Thymus (tissue), 11 donors: ENCODE results near the gene CELA2B. TPM values are rescaled to one million over a fixed set of nuclear protein-coding genes. Genes with fewer than 3 reads are reported as not detected.
"Not testable (repeated sequence)": the region's sequence is repeated elsewhere in the genome, so short reads cannot be mapped to it uniquely, and the experiment has no call there.

Source experiments
- DNase-seq, 9 donors: peaks; one replicate each; pipeline ENCODE4 v3.0.0-alpha.2; 2013; ENCODE audit warnings: low spot score in 9 of 9, low read depth in 6 of 9, missing footprints in 1 of 9
- H3K27ac ChIP-seq, 2 donors: one replicate each; pipeline ENCODE4 v1.5.1; 2013; ENCODE audit warnings: control low read depth in 1 of 2, low read depth in 1 of 2, low read length in 1 of 2, mild to moderate bottlenecking in 1 of 2, moderate library complexity in 1 of 2
- H3K27me3 ChIP-seq, 2 donors: one replicate each; pipeline ENCODE4 v1.5.1; 2013; ENCODE audit warnings: low read length in 1 of 2; ENCODE audit not compliant: control insufficient read depth in 2 of 2, insufficient read depth in 1 of 2
- H3K36me3 ChIP-seq, 2 donors: one replicate each; pipeline ENCODE4 v1.5.1; 2013; ENCODE audit warnings: low read length in 1 of 2, mild to moderate bottlenecking in 1 of 2, moderate library complexity in 1 of 2; ENCODE audit not compliant: control insufficient read depth in 2 of 2, insufficient read depth in 2 of 2
- H3K4me1 ChIP-seq, 2 donors: one replicate each; pipeline ENCODE4 v1.5.1; 2013; ENCODE audit warnings: low read length in 2 of 2; ENCODE audit not compliant: control insufficient read depth in 2 of 2, insufficient read depth in 2 of 2
- H3K4me3 ChIP-seq, 2 donors: one replicate each; pipeline ENCODE4 v1.5.1; 2013; ENCODE audit warnings: low read length in 2 of 2, control low read depth in 1 of 2, mild to moderate bottlenecking in 1 of 2
- H3K9me3 ChIP-seq, 2 donors: one replicate each; pipeline ENCODE4 v1.5.1; 2013; ENCODE audit warnings: low read length in 1 of 2, mild to moderate bottlenecking in 1 of 2; ENCODE audit not compliant: control insufficient read depth in 2 of 2, insufficient read depth in 1 of 2
- WGBS: extraction: QIAGEN DNeasy Blood & Tissue Kit; methylation state at CpG from one replicate; pipeline ENCODE4 v1.1.7; 2013; 5-methylcytosine and 5-hydroxymethylcytosine counted together
- polyA plus RNA-seq: library from polyadenylated mRNA; stranded (reverse); fragments of 200-250 nt; gene quantifications from one replicate; pipeline ENCODE4 v1.2.3, GENCODE V29; 2013
- total RNA-seq: library from RNA; stranded (reverse); fragments of 120-200 nt; gene quantifications from one replicate; pipeline ENCODE4 v1.2.4, GENCODE V29; 2013
- donor health status: healthy.

The CELA2B gene
- total and polyA plus RNA-seq, 2 donors, result 0.16 to 0.28 TPM

DNA sequence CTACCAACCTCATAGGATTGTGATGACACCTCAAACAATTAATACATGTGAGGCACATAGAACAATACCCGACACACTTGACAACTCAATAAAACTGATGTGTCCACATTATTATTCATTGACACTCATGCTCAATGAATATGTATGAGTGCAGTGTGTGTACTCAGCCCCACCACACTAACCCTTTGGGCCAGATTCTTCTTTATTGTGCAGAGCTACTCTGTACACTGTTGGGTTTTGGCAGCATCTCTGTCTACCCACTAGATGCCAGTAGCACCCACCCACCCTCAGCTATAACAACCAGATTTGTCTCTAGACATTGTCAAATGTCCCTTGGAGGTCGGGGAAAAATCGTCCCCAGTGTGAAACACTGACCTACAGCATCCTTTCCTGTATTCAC lies 38.0 kb downstream of the CELA2B start:
- no peaks in the 10 kb centered on the region for H3K4me1 ChIP-seq
- no peaks in the 10 kb centered on the region for H3K9me3 ChIP-seq
- no peak overlapping the region for H3K4me3 ChIP-seq
- 95% methylated on average over 3 of the region's 3 CpGs for WGBS
- H3K27ac ChIP-seq, result no peak overlapping the region
- no peaks in the 10 kb centered on the region for H3K27me3 ChIP-seq
- no peaks in the 10 kb centered on the region for H3K36me3 ChIP-seq
- no peak for DNase-seq

DNA sequence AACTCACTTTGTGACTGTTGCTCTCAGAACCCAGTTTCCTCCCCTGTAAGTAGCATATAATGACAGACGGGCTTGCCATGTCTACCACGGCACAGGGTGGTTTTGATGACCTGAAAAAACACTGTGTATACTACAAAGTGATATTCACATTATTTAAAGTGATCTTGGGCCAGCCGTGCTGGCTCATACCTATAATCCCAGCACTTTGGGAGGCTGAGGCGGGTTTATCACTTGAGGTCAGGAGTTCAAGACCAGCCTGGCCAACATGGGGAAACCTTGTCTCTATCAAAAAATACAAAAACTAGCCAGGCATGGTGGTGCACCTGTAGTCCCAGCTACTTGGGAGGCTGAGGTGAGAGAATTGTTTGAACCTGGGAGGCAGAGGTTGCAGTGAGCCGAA lies 38.7 kb downstream of the CELA2B start:
- not testable (repeated sequence) for H3K4me1 ChIP-seq, DNase-seq, H3K9me3 ChIP-seq, H3K27me3 ChIP-seq, H3K27ac ChIP-seq, H3K36me3 ChIP-seq, H3K4me3 ChIP-seq
- over 99% methylated on average over 5 of the region's 5 CpGs for WGBS

DNA sequence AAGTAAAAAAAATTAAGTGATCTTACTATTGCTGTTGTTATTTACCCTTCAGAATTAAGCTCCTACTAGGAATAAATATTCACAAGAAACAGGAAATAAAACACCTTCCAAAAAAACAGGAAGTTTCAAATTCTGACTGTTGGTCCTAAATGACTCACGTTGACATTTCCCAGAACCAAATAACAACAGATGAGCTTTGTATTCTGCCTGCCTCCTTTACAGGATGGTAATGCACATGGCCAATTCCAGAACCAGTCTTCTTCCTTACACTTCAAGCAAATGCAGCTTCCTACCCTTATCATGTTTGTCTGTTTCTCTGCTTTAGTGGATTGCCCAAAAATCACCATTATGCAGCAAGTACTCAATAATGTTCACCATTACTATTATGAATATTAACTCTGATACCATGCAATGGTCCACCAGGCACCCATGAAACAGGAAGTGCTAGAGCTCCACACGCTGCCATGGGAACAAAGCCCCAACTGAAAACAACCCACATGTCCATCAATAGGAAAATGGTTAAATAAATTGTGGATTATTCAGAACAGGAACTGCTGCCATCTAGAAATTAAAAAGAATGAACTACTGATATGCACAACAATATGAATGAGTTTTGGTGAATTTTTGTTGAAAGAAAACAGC lies 39.2 kb downstream of the CELA2B start:
- Histone ChIP-seq H3K36me3 (no peaks in the 10 kb centered on the region), H3K27me3 (no peaks in the 10 kb centered on the region), H3K9me3 (no peaks in the 10 kb centered on the region), H3K4me1 (no peaks in the 10 kb centered on the region), H3K4me3 (no peak overlapping the region), H3K27ac (no peak overlapping the region)
- peak in 1 of 9 donors; percentile 16 for DNase-seq
- WGBS, result 57% methylated on average over 2 of the region's 2 CpGs

DNA sequence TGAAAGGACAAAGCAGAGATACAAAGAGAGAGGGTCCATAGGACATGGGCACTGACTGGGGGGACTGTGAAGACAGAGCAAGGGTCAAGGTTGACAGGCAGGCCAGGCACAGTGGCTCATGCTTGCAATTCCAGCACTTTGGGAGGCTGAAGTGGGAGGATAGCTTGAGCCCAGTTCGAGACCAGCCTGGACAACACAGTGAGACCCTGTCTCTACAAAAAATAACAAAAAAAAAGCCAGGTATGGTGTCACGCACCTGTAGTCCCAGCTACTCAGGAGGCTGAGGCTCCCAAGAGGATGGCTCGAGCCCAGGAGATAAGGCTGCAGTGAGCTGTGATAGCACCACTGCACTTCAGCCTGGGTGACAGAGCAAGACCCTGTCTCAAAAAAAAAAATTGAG lies 43.7 kb downstream of the CELA2B start:
- Histone ChIP-seq H3K4me1 (peaks cover 0 to 10% of the 10 kb centered on the region in 2 donors), H3K9me3 (no peaks in the 10 kb centered on the region), H3K27ac (no peak overlapping the region), H3K27me3 (no peaks in the 10 kb centered on the region), H3K36me3 (no peaks in the 10 kb centered on the region), H3K4me3 (no peak overlapping the region)
- no peak for DNase-seq
- 96% methylated on average over 3 of the region's 3 CpGs for WGBS

DNA sequence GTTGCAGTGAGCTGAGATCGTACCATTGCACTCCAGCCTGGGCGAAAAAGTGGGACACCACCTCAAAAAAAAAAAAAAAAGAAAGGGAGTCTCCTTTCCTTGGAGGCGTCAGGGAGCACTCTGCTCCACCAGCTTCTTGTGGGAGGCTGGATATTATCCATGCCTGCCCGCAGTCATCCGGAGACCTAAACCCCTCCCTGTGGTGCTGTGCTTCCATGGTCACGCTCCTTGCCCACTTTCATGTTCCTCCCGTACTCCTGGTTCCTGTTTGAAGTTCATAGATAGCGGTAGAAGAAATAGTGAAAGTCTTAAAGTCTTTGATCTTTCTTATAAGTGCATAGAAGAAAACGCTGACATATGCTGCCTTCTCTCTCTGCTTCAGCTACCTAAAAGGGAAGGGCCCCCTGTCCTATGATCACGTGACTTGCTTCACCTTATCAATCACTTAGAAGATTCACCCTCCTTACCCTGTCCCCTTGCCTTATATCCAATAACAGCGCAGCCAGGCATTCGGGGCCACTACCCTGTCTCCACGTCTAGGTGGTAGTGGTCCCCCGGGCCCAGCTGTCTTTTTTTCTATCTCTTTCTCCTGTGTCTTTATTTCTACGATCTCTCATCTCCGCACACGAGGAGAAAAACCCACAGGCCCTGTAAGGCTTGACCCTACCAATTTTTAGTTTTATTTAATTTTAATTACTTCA lies 45.5 kb downstream of the CELA2B start:
- H3K27me3 ChIP-seq, H3K4me3 ChIP-seq, H3K27ac ChIP-seq, H3K9me3 ChIP-seq, DNase-seq, H3K36me3 ChIP-seq: not testable (repeated sequence)
- peaks cover 7 to 22% of the 10 kb centered on the region in 2 donors for H3K4me1 ChIP-seq
- 88% methylated on average over 17 of the region's 17 CpGs for WGBS

DNA sequence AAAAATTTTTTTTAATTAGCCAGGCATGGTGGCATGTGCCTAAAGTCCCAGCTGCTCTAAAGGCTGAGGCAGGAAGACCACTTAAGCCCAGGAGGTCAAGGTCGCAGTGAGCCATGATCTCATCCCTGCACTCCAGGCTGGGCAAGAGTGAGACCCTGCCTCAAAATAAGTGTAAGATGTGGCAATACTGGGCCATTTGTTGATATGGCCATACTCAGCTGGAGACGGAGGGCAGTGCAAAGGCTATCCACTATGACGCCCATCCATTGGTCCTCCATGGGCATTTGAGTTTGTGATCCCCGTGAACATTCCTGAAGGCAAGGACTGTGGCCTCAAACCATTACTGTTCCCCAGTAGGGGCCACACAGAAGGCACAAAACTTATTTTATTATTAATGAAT lies 46.6 kb downstream of the CELA2B start:
- DNase-seq, result no peak
- H3K9me3 ChIP-seq, result no peaks in the 10 kb centered on the region
- no peaks in the 10 kb centered on the region for H3K36me3 ChIP-seq
- H3K4me1 ChIP-seq, result peaks cover 13 to 25% of the 10 kb centered on the region in 2 donors
- no peak overlapping the region for H3K4me3 ChIP-seq
- no peak overlapping the region for H3K27ac ChIP-seq
- WGBS, result 96% methylated on average over 4 of the region's 4 CpGs
- no peaks in the 10 kb centered on the region for H3K27me3 ChIP-seq

DNA sequence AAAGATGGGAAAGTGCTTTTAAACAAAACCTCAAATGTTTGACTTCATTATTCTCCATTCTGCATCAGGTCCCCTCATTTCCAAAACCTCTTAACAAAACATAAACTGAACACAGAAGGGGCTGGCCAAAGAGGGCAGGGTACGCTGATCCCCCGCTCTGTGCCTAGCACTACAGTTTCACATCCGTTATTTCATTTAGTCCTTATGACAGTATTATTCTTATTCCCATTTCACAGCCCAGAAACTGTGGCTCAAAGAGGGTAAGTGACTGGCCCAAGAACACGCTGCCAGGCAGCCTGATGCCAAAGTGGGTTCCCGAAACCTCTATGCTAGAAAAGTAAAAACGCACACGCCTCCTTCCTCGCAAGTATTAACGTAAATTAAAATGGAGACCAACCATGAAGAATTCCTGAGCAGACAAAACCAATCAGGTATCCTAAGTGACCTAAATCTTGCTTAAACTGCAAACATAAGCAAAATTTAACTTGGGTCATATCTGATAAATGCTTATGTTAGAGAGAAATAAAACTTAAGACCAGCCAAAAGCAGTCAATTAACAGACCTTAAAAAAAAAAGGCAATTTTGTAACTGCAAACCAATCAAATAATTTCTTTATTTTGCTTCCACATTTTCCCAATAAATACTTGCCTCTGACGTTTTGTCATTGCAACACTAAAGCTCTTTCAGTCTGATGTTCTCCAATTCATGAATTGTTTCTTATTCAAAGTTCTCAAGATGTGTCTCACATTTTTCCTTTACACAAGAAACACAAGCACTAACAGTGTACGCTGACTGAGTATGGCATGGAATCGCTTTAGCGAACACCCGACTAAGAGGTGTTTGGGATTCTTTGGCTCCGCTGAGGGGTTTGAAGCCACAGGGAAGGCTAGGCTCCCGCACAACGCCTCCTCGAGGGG lies 47.5 kb downstream of the CELA2B start:
- no peaks in the 10 kb centered on the region for H3K36me3 ChIP-seq
- H3K27ac ChIP-seq, result peak overlapping the region; percentile 73 to 83
- DNase-seq, result peak in 2 of 9 donors; percentile 4 to 8
- no peaks in the 10 kb centered on the region for H3K27me3 ChIP-seq
- WGBS, result 45% methylated on average over 18 of the region's 18 CpGs
- peaks cover 14 to 25% of the 10 kb centered on the region in 2 donors for H3K4me1 ChIP-seq
- H3K4me3 ChIP-seq, result peak overlapping the region; percentile 51 to 83
- H3K9me3 ChIP-seq, result no peaks in the 10 kb centered on the region

DNA sequence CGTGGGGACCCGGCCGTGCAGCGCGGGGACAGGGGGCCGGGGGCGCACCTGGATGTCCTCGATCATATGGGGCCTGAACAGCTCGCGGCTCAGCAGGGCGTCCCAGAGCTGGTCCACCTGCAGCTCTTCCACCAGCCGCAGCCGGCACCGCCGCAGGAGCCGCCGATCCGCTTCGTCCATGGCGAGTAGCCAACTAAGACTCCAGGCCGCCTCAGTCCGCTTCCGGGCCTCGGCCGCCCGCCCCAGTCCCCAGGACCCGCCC lies 48.0 kb downstream of the CELA2B start, which contains the start of gene CASP9:
TSS of gene CASP9 (minus strand) at position 195 of the 262 bp plus-strand sequence. CDS start at position 180, 15 bp downstream.
- DNase-seq, result no peak
- H3K4me1 ChIP-seq, result peaks cover 14 to 25% of the 10 kb centered on the region in 2 donors

More for the DNA sequence above, 48.0 kb downstream of the CELA2B start, which contains the start of gene CASP9:
- Histone ChIP-seq H3K27me3 (no peaks in the 10 kb centered on the region), H3K27ac (peak within 1 kb of the TSS; percentile 99), H3K9me3 (no peaks in the 10 kb centered on the region), H3K4me3 (peak within 1 kb of the TSS; percentile 72 to 83), H3K36me3 (no peaks in the 10 kb centered on the region)
- WGBS, result 1% methylated on average over 27 of the region's 27 CpGs
